GM12801 (cell line): ENCODE results near the gene ITGAE.

Source experiments
- TF ChIP-seq, protein P1 (sequence below): IDR thresholded peaks from one replicate; pipeline ENCODE4 v1.5.1; 2011; ENCODE audit warnings: control low read depth; ENCODE audit not compliant: insufficient read length; ENCODE audit errors: extremely low read depth

ITGAE gene

DNA sequence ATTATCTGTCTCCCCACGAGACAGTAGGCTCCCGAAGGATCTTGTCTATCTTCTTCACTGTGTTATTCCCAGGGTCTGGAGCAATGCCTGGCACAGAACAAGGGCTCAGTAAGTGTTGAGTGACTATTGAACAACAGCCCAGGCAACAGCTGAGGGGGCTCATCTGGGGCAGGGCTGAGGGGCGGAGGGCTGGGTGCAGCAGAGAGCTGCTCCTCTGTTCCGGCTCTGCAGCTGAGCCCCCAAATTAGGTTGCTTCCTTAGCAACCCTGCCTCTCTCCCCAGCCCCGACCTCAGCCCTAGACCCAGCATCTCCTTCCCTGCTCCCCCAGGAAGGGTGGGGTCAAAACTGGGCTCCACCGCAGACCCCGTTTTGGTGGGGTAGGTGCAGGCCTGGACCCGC lies 32.2 kb downstream of the ITGAE start:
- TF ChIP-seq, protein P1, sequence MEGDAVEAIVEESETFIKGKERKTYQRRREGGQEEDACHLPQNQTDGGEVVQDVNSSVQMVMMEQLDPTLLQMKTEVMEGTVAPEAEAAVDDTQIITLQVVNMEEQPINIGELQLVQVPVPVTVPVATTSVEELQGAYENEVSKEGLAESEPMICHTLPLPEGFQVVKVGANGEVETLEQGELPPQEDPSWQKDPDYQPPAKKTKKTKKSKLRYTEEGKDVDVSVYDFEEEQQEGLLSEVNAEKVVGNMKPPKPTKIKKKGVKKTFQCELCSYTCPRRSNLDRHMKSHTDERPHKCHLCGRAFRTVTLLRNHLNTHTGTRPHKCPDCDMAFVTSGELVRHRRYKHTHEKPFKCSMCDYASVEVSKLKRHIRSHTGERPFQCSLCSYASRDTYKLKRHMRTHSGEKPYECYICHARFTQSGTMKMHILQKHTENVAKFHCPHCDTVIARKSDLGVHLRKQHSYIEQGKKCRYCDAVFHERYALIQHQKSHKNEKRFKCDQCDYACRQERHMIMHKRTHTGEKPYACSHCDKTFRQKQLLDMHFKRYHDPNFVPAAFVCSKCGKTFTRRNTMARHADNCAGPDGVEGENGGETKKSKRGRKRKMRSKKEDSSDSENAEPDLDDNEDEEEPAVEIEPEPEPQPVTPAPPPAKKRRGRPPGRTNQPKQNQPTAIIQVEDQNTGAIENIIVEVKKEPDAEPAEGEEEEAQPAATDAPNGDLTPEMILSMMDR: no peak

- TF ChIP-seq, protein P1: no peak
These were observed 32.6 kb downstream of the ITGAE start for GRCh38 chr17:3768341-3768740.

- TF ChIP-seq, protein P1: no peak
These were observed 34.2 kb downstream of the ITGAE start for GRCh38 chr17:3766779-3767178.

DNA sequence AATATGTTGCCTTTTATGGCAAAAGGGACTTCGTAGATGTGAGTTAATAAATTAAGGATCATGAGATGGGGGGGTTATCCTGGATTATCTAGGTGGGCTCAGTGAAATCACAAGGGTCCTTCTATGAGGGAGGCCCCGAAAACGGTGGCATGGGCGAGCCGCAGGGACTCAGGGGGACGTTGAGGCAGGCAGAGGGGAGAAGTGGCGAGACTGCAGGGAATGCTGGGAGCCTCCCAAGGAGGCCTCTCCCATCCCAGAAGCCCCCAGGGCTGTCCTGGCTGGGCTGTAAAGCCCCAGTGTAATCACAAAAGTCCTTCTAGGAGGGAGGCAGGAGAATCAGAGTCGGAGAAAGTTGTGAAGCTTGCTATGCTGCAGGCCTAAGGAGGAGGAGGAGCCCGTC lies 35.0 kb downstream of the ITGAE start:
- TF ChIP-seq, protein P1: no peak

DNA sequence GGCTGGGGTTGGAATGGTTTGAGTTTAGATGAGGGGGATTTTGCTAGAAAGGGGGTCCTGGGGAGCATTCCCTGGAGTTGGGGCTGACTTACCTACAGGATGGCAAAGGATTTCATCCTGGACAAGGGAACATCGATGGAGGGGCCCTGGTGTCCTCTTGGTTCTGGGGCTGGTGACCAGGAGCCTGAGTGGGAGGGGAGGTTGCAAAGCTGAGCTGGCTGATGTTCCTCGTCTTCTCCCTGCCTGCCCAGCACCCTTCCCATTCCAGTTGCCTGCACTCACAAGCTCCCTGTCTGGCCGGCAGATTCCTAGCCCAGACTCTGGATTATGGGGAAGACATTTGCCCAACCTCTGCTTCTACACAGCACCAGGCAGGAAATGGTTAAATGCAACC lies 37.2 kb downstream of the ITGAE start:
- TF ChIP-seq, protein P1: no peak

- TF ChIP-seq, protein P1: no peak
These were observed 37.8 kb downstream of the ITGAE start for GRCh38 chr17:3762922-3763776.

DNA sequence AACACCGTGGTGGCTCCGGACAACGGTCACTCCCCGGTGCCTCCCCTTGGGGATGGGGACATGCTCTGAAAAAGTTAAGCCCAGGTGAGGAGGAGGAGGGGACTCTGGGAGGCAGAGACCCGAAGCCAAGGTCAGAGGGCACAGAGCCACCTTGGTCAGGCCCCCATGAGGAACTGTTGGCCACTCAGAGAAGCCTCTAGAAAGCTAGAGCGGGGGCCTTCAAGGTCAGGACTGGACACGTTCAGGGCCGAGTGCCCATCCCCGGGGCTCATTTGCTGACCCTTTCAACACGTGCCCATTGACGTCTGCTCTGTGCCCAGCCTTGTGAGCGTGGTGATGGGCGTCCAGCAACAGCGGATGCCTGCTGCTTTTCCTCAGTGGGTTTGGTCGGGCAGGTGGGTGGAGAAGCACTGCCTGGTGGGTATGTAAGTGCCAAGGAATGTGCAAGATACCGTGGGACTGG lies 39.0 kb downstream of the ITGAE start:
- TF ChIP-seq, protein P1: no peak
